ENCODE data around the gene FAM240A. TPM values are rescaled to one million over a fixed set of nuclear protein-coding genes. Genes with fewer than 3 reads are reported as not detected.

FAM240A gene
- total and polyA plus RNA-seq, 2 experiments from 2014 or later = 0.18 TPM; not detected in 1

- Histone ChIP-seq H3K4me1 (ENCODE audit: insufficient read depth) (no peaks in the 10 kb centered on the region), H2AFZ (no peak overlapping the region), H3K4me3 (no peak overlapping the region), H3K27me3 (ENCODE audit: insufficient read depth) (no peaks in the 10 kb centered on the region), H3K9me2 (ENCODE audit: insufficient read depth) (peaks cover 9% of the 10 kb centered on the region; the same call in 1 of the 2 replicates), H3K79me2 (replicated peaks; ENCODE audit: insufficient read depth) (no peaks in the 10 kb centered on the region), H3K4me2 (no peak overlapping the region), H3F3A (replicated peaks; ENCODE audit: low read depth) (no peaks in the 10 kb centered on the region), H3K36me3 (ENCODE audit: insufficient read depth) (no peaks in the 10 kb centered on the region), H3K27ac (ENCODE audit: low read depth) (no peak overlapping the region), H4K20me1 (replicated peaks; ENCODE audit: insufficient read depth) (no peaks in the 10 kb centered on the region)
- no peaks in the 10 kb centered on the region; the same call in 2 of the 3 replicates for H3K4me1 Mint-ChIP-seq
- ATAC-seq (no peak), DNase-seq (ENCODE audit: low spot score) (no peak)
- H3K9me3 Mint-ChIP-seq = peaks cover 13% of the 10 kb centered on the region; the same call in 2 of the 3 replicates
- no peak overlapping the region for H3K4me3 Mint-ChIP-seq
- no peak overlapping the region for H3K27ac Mint-ChIP-seq
- peaks cover 7% of the 10 kb centered on the region; the same call in 1 of the 3 replicates for H3K36me3 Mint-ChIP-seq (ENCODE audit: low read depth)
- TF ChIP-seq ZNF114 (CRISPR knock-in tag; IDR thresholded peaks at IDR 0.05) (no peak), EZH2phosphoT487 (IDR thresholded peaks at IDR 0.05; ENCODE audit: unreplicated experiment) (no peak), ZNF462 (CRISPR knock-in tag; IDR thresholded peaks at IDR 0.05) (no peak), CREB1 (CRISPR knock-in tag; IDR thresholded peaks at IDR 0.05; ENCODE audit: low read depth) (no peak), NANOG (IDR thresholded peaks at IDR 0.05; ENCODE audit: borderline replicate concordance) (no peak), STAT1 (IDR thresholded peaks at IDR 0.05; ENCODE audit: unreplicated experiment) (no peak), CTCF (conservative IDR thresholded peaks at IDR 0.05; ENCODE audit: low read depth in 2 of 2) (no peak), ETS1 (IDR thresholded peaks at IDR 0.05) (no peak), JUNB (IDR thresholded peaks at IDR 0.05; ENCODE audit: unreplicated experiment) (no peak)
- H3K27me3 Mint-ChIP-seq (ENCODE audit: insufficient read depth, low read depth, poor library complexity) = peaks cover 3% of the 10 kb centered on the region
These were observed 31.4 kb downstream of the FAM240A start for GRCh38 chr3:46643701-46644100.

Data from GM23338 (cell line).